GM12891 (cell line): Measurements from ENCODE around the gene MXI1.

ENCODE experiments used
- POLR2A ChIP-seq: IDR thresholded peaks from 2 replicates; pipeline ENCODE4 v1.6.1; 2011; ENCODE audit warnings: low read depth, low read length, control low read depth
- POLR2AphosphoS5 ChIP-seq: IDR thresholded peaks from 2 replicates; pipeline ENCODE4 v1.6.1; 2011; ENCODE audit warnings: low read depth, low read length, control low read depth
- TAF1 ChIP-seq: IDR thresholded peaks from 2 replicates; pipeline ENCODE4 v1.6.1; 2011; ENCODE audit warnings: low read depth, low read length, control low read depth

- TF ChIP-seq POLR2A = no peak
- no peak for TF ChIP-seq POLR2AphosphoS5
- no peak for TF ChIP-seq TAF1
Measured at GRCh38 chr10:110275128-110275729, 67.8 kb downstream of the MXI1 start.
